RPMI8226 (cell line): ENCODE results near the gene LDHB.
A peak's percentile ranks its signal among the peaks of the same experiment; 100 is the strongest.
"Not testable (repeated sequence)": the region's sequence is repeated elsewhere in the genome, so short reads cannot be mapped to it uniquely, and the experiment has no call there.

Experiments
- DNase-seq: peaks from one replicate; pipeline ENCODE4 v3.0.0-alpha.2; 2015

LDHB gene

GRCh38 chr12:21659383-21659782, 1.7 kb upstream of the LDHB start:
- no peak for DNase-seq

GRCh38 chr12:21656905-21657325, 727 bp downstream of the LDHB start:
- peak; percentile 64 for DNase-seq

DNA sequence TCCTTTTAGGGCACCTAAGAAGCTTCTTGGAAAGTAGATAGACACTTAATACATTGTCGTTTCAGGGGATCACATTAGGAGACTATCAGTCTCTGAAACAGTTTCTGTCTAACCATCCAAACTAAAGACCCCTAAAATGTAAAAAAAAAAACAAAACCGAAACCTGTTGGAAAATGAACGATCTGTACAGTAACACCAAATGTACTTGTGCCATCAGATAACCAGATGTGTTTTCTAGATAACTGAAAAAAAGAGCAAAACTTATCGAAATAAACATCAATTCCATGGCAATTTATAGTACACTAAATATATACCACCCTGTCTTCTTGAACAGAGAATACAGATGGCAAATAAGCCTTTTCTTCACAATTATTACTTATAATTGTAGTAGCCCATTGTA, 2.1 kb downstream of the LDHB start:
- no peak for DNase-seq

- no peak for DNase-seq
Measured at GRCh38 chr12:21651821-21652220, 5.8 kb downstream of the LDHB start.

- no peak for DNase-seq
Measured at GRCh38 chr12:21650997-21651396, 6.6 kb downstream of the LDHB start.

- no peak for DNase-seq
Measured at GRCh38 chr12:21649034-21649433, 8.6 kb downstream of the LDHB start.

DNA sequence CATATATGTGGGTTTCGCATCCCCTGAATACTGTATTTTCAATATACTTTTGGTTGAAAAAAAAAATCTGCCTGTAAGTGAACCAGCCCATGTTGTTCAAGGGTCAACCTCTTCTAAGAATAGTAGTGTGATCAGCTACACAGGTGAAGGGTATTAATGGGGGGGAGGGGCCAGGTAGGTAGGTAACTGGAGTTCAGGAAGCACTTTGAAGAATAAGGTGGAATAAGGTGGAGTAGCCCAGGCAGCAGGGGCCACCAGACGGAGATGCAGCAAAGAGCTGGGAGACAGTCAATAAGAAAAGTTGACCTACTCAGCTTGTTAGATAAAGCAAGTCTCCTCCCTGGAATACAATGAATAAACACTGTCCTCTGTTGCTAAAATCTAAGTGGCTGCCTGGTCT, 9.3 kb downstream of the LDHB start:
- no peak for DNase-seq

DNA sequence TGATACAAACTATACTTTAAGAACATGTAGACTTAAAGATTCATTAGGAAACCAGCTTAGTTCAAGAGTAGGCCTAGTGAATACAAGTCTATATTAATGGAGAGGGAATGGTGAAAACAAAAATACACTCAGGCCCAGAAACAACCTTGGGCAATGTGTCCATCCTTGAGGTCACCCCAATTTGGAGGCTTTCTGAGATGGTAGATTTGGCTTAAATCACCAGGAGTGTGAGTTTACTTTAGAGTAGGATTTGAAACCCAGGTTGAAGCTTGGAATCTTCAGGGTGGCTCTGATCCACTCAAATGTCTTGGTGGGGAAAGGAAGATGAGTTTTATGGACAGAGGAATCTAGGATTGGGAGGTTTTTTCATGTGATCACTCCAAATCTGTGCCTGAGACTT, 10.5 kb downstream of the LDHB start:
- DNase-seq: no peak

GRCh38 chr12:21645041-21645500, 12.6 kb downstream of the LDHB start:
- DNase-seq: not testable (repeated sequence)

DNA sequence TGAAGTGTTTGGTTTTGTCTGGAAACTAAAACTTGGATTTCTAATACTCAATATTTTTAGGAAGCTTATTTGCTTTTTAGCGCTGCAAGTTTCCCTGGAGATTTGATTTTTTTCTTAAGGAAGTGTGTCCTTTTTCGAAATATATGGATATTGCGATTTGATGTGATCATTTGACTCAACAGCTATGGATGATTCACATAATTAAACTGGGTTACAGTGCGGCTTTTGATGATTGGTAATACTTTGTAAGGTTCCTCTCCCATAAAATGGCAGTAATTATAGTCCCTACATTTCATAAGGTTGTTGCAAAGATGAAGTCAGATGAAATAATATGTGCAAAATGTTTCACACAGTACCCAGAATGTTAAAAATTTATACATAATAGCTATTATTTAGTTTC, 13.1 kb downstream of the LDHB start:
- no peak for DNase-seq

DNA sequence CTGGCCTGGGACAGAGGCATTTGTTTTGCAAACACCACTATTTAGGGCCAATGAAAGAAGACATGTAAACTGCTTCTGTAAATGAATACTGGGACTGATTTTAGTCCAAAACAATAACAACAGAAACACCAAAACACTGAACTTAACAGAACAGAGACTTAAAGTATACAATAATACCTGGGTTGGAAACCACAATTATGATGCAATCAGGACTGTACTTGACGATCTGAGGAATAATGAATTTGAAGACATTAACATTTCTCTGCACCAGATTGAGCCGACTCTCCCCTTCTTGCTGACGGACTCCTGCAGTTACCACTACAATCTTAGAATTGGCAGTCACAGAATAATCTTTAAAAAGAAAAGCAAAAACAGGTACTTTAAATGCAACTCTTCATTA, 13.9 kb downstream of the LDHB start:
- DNase-seq: no peak

DNA sequence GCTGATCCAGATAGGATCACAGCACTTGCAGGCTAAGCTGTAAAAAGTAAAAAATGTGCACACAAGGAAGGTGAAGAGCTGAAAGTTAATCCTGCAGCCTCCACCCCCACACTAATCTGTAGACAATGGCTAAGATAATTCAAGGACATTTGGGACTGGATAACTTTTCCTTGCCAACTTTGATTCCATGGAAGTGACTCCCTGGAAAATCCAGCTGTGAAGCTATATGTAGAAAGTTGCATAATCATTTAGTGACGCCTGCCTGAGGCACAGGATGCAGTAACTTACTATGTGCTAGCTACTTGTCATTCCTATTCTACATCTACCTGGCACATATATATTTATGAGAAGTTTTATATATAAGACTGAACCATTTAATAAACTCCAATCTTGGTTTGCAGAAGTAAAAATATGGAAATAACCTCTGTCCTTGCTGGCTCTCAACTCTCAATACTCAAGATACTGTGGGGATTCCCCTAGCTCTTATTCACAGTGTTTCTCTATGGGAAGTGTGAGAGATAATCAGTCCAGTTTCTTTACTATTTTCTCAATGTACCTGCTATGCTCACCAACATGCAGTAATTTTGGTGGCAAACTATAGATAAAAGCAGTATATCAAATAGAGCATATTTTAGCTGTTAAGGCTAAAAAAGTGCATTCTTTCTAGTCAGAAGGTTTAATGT, 14.8 kb downstream of the LDHB start:
- no peak for DNase-seq

GRCh38 chr12:21638054-21638891, 19.4 kb downstream of the LDHB start:
- DNase-seq: no peak

DNA sequence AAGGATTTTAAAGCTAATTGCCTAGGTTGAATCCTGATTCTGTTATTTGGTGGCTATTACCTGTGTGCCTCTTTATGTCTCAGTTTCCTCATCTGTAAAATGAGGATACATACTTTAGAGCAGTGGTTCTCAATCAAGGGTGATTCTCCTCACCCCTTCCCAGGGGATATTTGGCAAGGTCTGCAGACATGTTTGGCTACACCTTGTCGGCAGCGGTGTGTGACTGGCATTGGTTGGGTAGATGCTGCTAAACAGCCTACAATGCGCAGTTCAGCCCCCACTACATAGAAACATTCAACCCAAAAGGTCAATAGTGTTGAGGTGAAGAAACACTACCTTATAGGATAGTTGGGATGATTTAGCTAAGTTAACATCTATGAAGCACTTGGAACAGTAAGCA, 23.4 kb downstream of the LDHB start:
- no peak for DNase-seq

DNA sequence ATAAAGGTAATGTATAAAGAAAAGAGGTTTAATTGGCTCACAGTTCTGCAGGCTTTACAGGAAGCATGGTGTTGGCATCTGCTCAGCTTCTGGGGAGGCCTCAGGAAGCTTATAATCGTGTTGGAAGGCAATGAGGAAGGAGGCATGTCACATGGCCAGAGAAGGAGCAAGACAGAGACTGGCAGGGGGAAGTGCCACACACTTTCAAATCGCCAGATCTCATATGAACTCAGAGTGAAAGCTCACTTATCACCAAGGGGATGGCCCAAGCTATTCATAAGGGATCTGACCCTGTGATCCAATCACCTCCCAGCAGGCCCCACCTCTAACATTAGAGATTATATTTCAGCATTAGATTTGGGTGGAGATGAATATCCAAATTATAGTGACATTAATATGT, 26.3 kb downstream of the LDHB start:
- DNase-seq: no peak

- DNase-seq: no peak
Measured at GRCh38 chr12:21627924-21628323, 29.7 kb downstream of the LDHB start.

GRCh38 chr12:21618566-21618965, 39.1 kb downstream of the LDHB start:
- no peak for DNase-seq

DNA sequence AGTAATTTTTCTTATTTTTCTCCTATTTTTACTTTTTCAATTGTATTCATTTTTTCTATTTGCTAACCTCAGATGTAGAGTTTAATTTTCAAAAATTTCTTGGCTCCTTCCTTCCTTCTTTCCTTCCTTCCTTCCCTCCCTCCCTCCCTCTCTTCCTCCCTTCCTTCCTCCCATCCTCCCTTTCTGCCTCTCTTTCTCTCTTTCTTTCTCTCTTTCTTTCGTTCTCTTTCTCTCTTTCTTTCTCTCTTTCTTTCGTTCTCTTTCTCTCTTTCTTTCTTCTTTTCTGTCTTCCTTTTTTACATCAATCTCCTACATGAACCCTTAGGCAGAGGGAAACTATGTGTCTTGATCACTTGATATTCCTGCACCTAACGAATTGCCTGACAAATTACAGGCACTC, 40.6 kb downstream of the LDHB start:
- no peak for DNase-seq

GRCh38 chr12:21615431-21615830, 42.2 kb downstream of the LDHB start:
- no peak for DNase-seq

GRCh38 chr12:21614506-21614905, 43.1 kb downstream of the LDHB start:
- no peak for DNase-seq

DNA sequence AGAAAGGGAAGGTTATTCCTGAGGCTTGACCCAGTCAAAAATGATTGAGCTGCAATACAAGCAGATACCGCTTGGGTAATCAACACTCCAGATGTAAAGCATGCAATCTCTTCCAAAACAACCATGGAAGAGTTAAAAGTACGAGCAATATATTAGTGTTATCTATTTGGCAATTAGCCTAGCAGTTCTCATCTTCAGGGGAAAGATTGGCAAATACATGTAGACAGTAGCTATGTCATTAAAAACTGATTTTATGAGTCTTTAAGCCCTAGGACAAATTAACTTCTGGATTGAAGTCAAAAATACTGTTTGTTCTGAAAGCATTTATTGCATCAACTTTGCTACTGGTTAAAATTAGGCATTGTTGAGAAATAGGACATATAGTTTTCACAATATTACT, 43.7 kb downstream of the LDHB start:
- no peak for DNase-seq

- DNase-seq: no peak
Measured at GRCh38 chr12:21608196-21608595, 49.4 kb downstream of the LDHB start.

- no peak for DNase-seq
Measured at GRCh38 chr12:21607701-21608100, 49.9 kb downstream of the LDHB start.

DNA sequence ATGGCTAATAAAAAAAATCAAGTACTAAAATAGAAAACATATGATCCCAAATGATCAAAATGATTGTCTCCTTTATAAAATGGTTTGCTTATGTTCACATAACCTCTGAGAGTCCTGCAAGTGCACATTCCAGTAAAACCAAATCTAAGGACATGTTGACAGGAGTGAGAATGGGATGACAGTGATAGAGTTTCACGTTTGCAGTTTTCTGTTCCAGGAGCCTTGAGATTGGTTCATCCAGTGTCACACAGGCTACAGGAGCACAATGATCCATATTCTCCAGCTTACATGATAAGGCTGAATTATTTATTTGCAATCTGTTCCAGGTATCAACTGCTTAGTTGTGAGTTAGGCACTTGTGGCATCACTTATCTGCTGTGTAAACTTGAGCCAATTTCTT, 51.5 kb downstream of the LDHB start:
- no peak for DNase-seq
